Measurements from ENCODE around the gene RPL15. TPM values are rescaled to one million over a fixed set of nuclear protein-coding genes. Genes with fewer than 3 reads are reported as not detected.
A peak's percentile ranks its signal among the peaks of the same experiment; 100 is the strongest.

RPL15 gene
- total and polyA plus RNA-seq, 2 of the 13 experiments (the other 11 are each of a cell fraction or from before 2014, with no cell fraction given), result 1,297 to 3,693 TPM

GRCh38 chr3:23904545-23904944 is 12.4 kb upstream of the RPL15 start:
- in situ Hi-C loops (cut with HindIII; ENCODE audit: extremely low pct_ligation_motif_present, low pct_unique_long_range_greater_than_20kb), result no loop called here
- Histone ChIP-seq H3K36me3 (replicated peaks in 1 of 2; ENCODE audit: control insufficient read depth in 1 of 2, insufficient read depth in 2 of 2, low read length in 2 of 2) (peaks cover 1 to 22% of the 10 kb centered on the region in 2 experiments; a peak in 3 of 5 replicates), H3K4me3 (replicated peaks in 1 of 3; ENCODE audit: insufficient read depth in 1 of 3, low read depth in 2 of 3, low read length in 3 of 3) (no peak overlapping the region), H3K27ac (ENCODE audit: extremely low read length, insufficient read depth, low read length) (no peak overlapping the region), H3K27me3 (ENCODE audit: control insufficient read depth in 1 of 2, insufficient read depth in 2 of 2, low read length in 2 of 2) (no peaks in the 10 kb centered on the region), H2AFZ (ENCODE audit: low read length) (no peak overlapping the region), H3K4me1 (ENCODE audit: insufficient read depth, low read length) (peaks cover 10% of the 10 kb centered on the region), H3K4me2 (ENCODE audit: low read depth, low read length) (no peak overlapping the region), H3K9ac (ENCODE audit: insufficient read depth, low read depth, low read length) (no peak overlapping the region), H4K20me1 (ENCODE audit: insufficient read depth, low read length) (no peaks in the 10 kb centered on the region), H3K9me3 (ENCODE audit: low read length) (no peaks in the 10 kb centered on the region), H3K79me2 (ENCODE audit: insufficient read depth, low read length) (no peaks in the 10 kb centered on the region)
- intact Hi-C loops (cut with micrococcal nuclease; ENCODE audit: unreplicated experiment), result no loop called here
- ATAC-seq (no peak), DNase-seq (ENCODE audit: low spot score) (no peak), FAIRE-seq (no peak)
- POLR2A ChIA-PET, result interaction anchor here (2.6 kb wide), 1 partner anchor 12 kb away, joined by 10 read pairs; the partner anchor contains the start of genes NKIRAS1 and RPL15
- no TSS peak for BruUV-seq (replicated peaks)
- no peak for TF ChIP-seq GPN1 (CRISPR knock-in tag; IDR thresholded peaks at IDR 0.05; ENCODE audit: borderline replicate concordance)
- CTCF ChIA-PET (ENCODE audit: low intra/inter-chr PET ratio, low total read pairs), result no interaction called here

GRCh38 chr3:23909341-23909740 is 7.6 kb upstream of the RPL15 start:
- Histone ChIP-seq H3K36me3 (replicated peaks in 1 of 2; ENCODE audit: control insufficient read depth in 1 of 2, insufficient read depth in 2 of 2, low read length in 2 of 2) (peaks cover 0 to 21% of the 10 kb centered on the region in 2 experiments; a peak in 1 of 5 replicates), H3K9me3 (ENCODE audit: low read length) (no peaks in the 10 kb centered on the region), H4K20me1 (ENCODE audit: insufficient read depth, low read length) (peaks cover 7% of the 10 kb centered on the region), H2AFZ (ENCODE audit: low read length) (no peak overlapping the region), H3K9ac (ENCODE audit: insufficient read depth, low read depth, low read length) (no peak overlapping the region), H3K79me2 (ENCODE audit: insufficient read depth, low read length) (peaks cover 14% of the 10 kb centered on the region), H3K27ac (ENCODE audit: extremely low read length, insufficient read depth, low read length) (no peak overlapping the region), H3K4me3 (replicated peaks in 1 of 3; ENCODE audit: insufficient read depth in 1 of 3, low read depth in 2 of 3, low read length in 3 of 3) (no peak overlapping the region), H3K27me3 (ENCODE audit: control insufficient read depth in 1 of 2, insufficient read depth in 2 of 2, low read length in 2 of 2) (no peaks in the 10 kb centered on the region), H3K4me2 (ENCODE audit: low read depth, low read length) (no peak overlapping the region), H3K4me1 (ENCODE audit: insufficient read depth, low read length) (peaks cover 9% of the 10 kb centered on the region)
- 85% methylated on average over 7 of the region's 7 CpGs for WGBS (ENCODE audit: low lambda C conversion rate)
- in situ Hi-C loops (cut with HindIII; ENCODE audit: extremely low pct_ligation_motif_present, low pct_unique_long_range_greater_than_20kb) (no loop called here), intact Hi-C loops (cut with micrococcal nuclease; ENCODE audit: unreplicated experiment) (no loop called here)
- DNase-seq (ENCODE audit: low spot score) (no peak), FAIRE-seq (no peak), ATAC-seq (no peak)
- BruUV-seq (replicated peaks), result no TSS peak
- TF ChIP-seq ZNF891 (CRISPR knock-in tag; IDR thresholded peaks at IDR 0.05), result no peak
- TF ChIP-seq HNF4A (CRISPR knock-in tag; IDR thresholded peaks at IDR 0.05), result no peak
- TF ChIP-seq GATAD1 (CRISPR knock-in tag; IDR thresholded peaks at IDR 0.05), result no peak
- no peak for TF ChIP-seq ZBTB7A (CRISPR knock-in tag; IDR thresholded peaks at IDR 0.05)
- no peak for TF ChIP-seq FOXA1 (IDR thresholded peaks at IDR 0.05)
- TF ChIP-seq FOXA1 (CRISPR knock-in tag; IDR thresholded peaks at IDR 0.05), result 0 out of 2 replicates have a peak, but pooled peaks have one; percentile 30
- POLR2A ChIA-PET, result interaction anchor here (3.0 kb wide), 1 partner anchor 8 kb away, joined by 14 read pairs; the partner anchor contains the start of genes NKIRAS1 and RPL15
- CTCF ChIA-PET (ENCODE audit: low intra/inter-chr PET ratio, low total read pairs), result no interaction called here
